Keratinocyte (primary cell): Measurements from ENCODE around the gene KCNC3. TPM values are rescaled to one million over a fixed set of nuclear protein-coding genes. Genes with fewer than 3 reads are reported as not detected.
A peak's percentile ranks its signal among the peaks of the same experiment; 100 is the strongest.
"Not testable (repeated sequence)": the region's sequence is repeated elsewhere in the genome, so short reads cannot be mapped to it uniquely, and the experiment has no call there.

Experiments
- DNase-seq: peaks from one replicate; pipeline ENCODE4 v3.0.0-alpha.2; 2011; ENCODE audit warnings: low read depth, missing footprints, low spot score
- FAIRE-seq: peaks from 2 replicates; lab custom pipeline; 2011; peaks lifted over from hg19 to GRCh38; lab: Jason Lieb, UNC
- H2AFZ ChIP-seq: 2 replicates; pipeline ENCODE4 v1.6.0; 2012; ENCODE audit warnings: low read length, control low read depth, inconsistent platforms; ENCODE audit not compliant: control insufficient read depth
- H3K27ac ChIP-seq: 2 replicates; pipeline ENCODE4 v1.5.1; 2011; ENCODE audit warnings: low read length; ENCODE audit not compliant: control insufficient read depth, insufficient read depth
- H3K27me3 ChIP-seq: 3 replicates; pipeline ENCODE4 v1.6.0; 2011; ENCODE audit warnings: low read length; ENCODE audit not compliant: control insufficient read depth, insufficient read depth; ENCODE audit errors: extremely low read depth
- H3K36me3 ChIP-seq, 2 experiments: 2 replicates in 1 of 2; 3 replicates in 1 of 2; pipeline ENCODE4 v1.5.1; 2011; ENCODE audit warnings: low read length in 2 of 2, mild to moderate bottlenecking in 1 of 2; ENCODE audit not compliant: control insufficient read depth in 2 of 2, insufficient read depth in 2 of 2; ENCODE audit errors: extremely low read depth in 1 of 2
- H3K4me1 ChIP-seq: 3 replicates; pipeline ENCODE4 v1.5.1; 2011; ENCODE audit warnings: low read length; ENCODE audit not compliant: control insufficient read depth, insufficient read depth; ENCODE audit errors: extremely low read depth
- H3K4me2 ChIP-seq: 3 replicates; pipeline ENCODE4 v1.6.0; 2011; ENCODE audit warnings: low read depth, low read length; ENCODE audit not compliant: control insufficient read depth, insufficient read depth; ENCODE audit errors: extremely low read depth
- H3K4me3 ChIP-seq, 3 experiments: fragments of 200-600 bp in 1 of 3; sonication (generic) in 1 of 3; 2 replicates in 2 of 3; 3 replicates in 1 of 3; pipeline ENCODE4 v1.5.1; 2011 to 2016; ENCODE audit warnings: low read length in 3 of 3, mild to moderate bottlenecking in 3 of 3, control low read depth in 2 of 3, inconsistent platforms in 1 of 3, low read depth in 1 of 3, mixed read lengths in 1 of 3, mixed run types in 1 of 3, moderate library complexity in 1 of 3; ENCODE audit not compliant: control insufficient read depth in 2 of 3, insufficient read depth in 2 of 3; ENCODE audit errors: extremely low read depth in 1 of 3
- H3K79me2 ChIP-seq: 2 replicates; pipeline ENCODE4 v1.6.0; 2012; ENCODE audit warnings: low read length; ENCODE audit not compliant: control insufficient read depth, insufficient read depth
- H3K9ac ChIP-seq: 3 replicates; pipeline ENCODE4 v1.6.0; 2011; ENCODE audit warnings: low read length; ENCODE audit not compliant: control insufficient read depth, insufficient read depth; ENCODE audit errors: extremely low read depth
- H3K9me1 ChIP-seq: 3 replicates; pipeline ENCODE4 v1.6.0; 2011; ENCODE audit warnings: low read length; ENCODE audit not compliant: control insufficient read depth, insufficient read depth; ENCODE audit errors: extremely low read depth
- H3K9me3 ChIP-seq: 2 replicates; pipeline ENCODE4 v1.5.1; 2012; ENCODE audit warnings: low read depth, low read length; ENCODE audit not compliant: control insufficient read depth
- H4K20me1 ChIP-seq: 3 replicates; pipeline ENCODE4 v1.6.0; 2011; ENCODE audit warnings: low read length; ENCODE audit not compliant: control insufficient read depth, insufficient read depth; ENCODE audit errors: extremely low read depth
- CTCF ChIP-seq, 3 experiments: IDR thresholded peaks in 1 of 3; conservative IDR thresholded peaks in 1 of 3; optimal IDR thresholded peaks in 1 of 3; 2 replicates in 2 of 3; 3 replicates in 1 of 3; pipeline versions ENCODE3 to v1.5.1; 2011; ENCODE audit warnings: low read length in 3 of 3, mild to moderate bottlenecking in 3 of 3, moderate library complexity in 2 of 3, control low read depth in 1 of 3, inconsistent platforms in 1 of 3; ENCODE audit not compliant: insufficient read depth in 2 of 3; ENCODE audit errors: extremely low read depth in 1 of 3
- EZH2 ChIP-seq: IDR thresholded peaks from one replicate; pipeline ENCODE4 v1.6.1; 2012; ENCODE audit warnings: inconsistent platforms, mild to moderate bottlenecking, low read length, moderate library complexity
- dilution Hi-C: fragments of 300-500 bp; cut with MboI; formaldehyde crosslinking; loops from one replicate; pipeline ENCODE4 v1.7.0; 2020; ENCODE audit warnings: low sequenced_read_pairs; ENCODE audit not compliant: extremely low pct_ligation_motif_present
- polyA plus RNA-seq, 5 experiments: library from polyadenylated mRNA; depleted of rRNA in 3 of 5; stranded (reverse) in 3 of 5; stranded (forward) in 1 of 5; unstranded in 1 of 5; fragments of >200 nt; gene quantifications; 1 replicate in 1 of 5; 2 replicates in 3 of 5; 3 replicates in 1 of 5; pipeline versions ENCODE4 v1.2.1 to v1.2.3, GENCODE V29; 2011 to 2012; ENCODE audit warnings: missing spikeins in 2 of 5, low read depth in 1 of 5, low replicate concordance in 1 of 5

Gene KCNC3
- polyA plus RNA-seq, 1 donor (not counting 4 experiments of a cell fraction or from before 2014, with no cell fraction given) = 0.01 TPM

- H3K9me1 ChIP-seq = no peaks in the 10 kb centered on the region
- peak overlapping the region; percentile 16 to 51 (median 24) for H3K4me3 ChIP-seq
- H3K9ac ChIP-seq = no peak overlapping the region
- peaks cover 3% of the 10 kb centered on the region for H3K4me1 ChIP-seq
- no peak for DNase-seq
- H3K9me3 ChIP-seq = no peaks in the 10 kb centered on the region
- dilution Hi-C loops = no loop called here
- no peaks in the 10 kb centered on the region for H3K79me2 ChIP-seq
- peaks cover 4% of the 10 kb centered on the region for H3K27me3 ChIP-seq
- FAIRE-seq = no peak
- H3K4me2 ChIP-seq = peak overlapping the region; percentile 70
- peak overlapping the region; percentile 79 for H2AFZ ChIP-seq
- no peaks in the 10 kb centered on the region for H4K20me1 ChIP-seq
- no peak overlapping the region for H3K27ac ChIP-seq
- TF ChIP-seq CTCF (optimal IDR thresholded peaks at IDR 0.05 in 1 of 3, IDR thresholded peaks at IDR 0.05 in 1 of 3, conservative IDR thresholded peaks at IDR 0.05 in 1 of 3; ENCODE audit: extremely low read depth in 1 of 3, insufficient read depth in 2 of 3, low read length in 3 of 3) (peak; percentile 66 to 81 (median 77)), EZH2 (no peak)
- no peaks in the 10 kb centered on the region for H3K36me3 ChIP-seq
Measured at GRCh38 chr19:50357178-50358100, 28.3 kb upstream of the KCNC3 start.

DNA sequence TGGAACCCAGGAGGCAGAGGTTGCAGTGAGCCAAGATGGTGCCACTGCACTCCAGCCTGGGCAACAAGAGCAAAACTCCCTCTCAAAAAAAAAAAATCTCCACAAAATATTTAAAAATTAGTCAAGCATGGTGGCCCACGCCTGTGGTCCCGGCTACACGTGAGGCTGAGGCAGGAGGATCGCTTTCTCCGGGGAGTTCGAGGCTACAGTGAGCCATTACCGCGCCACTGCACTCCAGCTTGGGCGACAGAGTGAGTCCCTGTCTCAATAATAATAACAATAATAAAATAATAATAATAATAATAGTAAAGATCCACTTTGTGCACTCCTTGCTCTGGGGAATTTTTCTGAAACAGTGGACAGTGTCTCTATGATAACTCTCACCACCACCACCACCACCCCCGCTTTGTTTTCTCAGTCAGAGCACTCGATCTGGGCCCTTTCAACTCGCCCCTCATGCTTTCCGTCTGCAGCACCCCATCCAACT is 27.6 kb upstream of the KCNC3 start:
- no peak for TF ChIP-seq CTCF (optimal IDR thresholded peaks at IDR 0.05 in 1 of 3, IDR thresholded peaks at IDR 0.05 in 1 of 3, conservative IDR thresholded peaks at IDR 0.05 in 1 of 3; ENCODE audit: extremely low read depth in 1 of 3, insufficient read depth in 2 of 3, low read length in 3 of 3)
- TF ChIP-seq EZH2 = no peak
- Histone ChIP-seq H3K4me1 (peaks cover 3% of the 10 kb centered on the region), H3K27me3 (peaks cover 4% of the 10 kb centered on the region), H3K9ac (no peak overlapping the region), H3K27ac (no peak overlapping the region), H3K4me2 (peak overlapping the region; percentile 70), H3K9me1 (no peaks in the 10 kb centered on the region), H3K9me3 (no peaks in the 10 kb centered on the region), H4K20me1 (no peaks in the 10 kb centered on the region), H2AFZ (no peak overlapping the region), H3K4me3 (no peak overlapping the region), H3K36me3 (no peaks in the 10 kb centered on the region), H3K79me2 (no peaks in the 10 kb centered on the region)
- no peak for DNase-seq
- dilution Hi-C loops = no loop called here
- FAIRE-seq = no peak

DNA sequence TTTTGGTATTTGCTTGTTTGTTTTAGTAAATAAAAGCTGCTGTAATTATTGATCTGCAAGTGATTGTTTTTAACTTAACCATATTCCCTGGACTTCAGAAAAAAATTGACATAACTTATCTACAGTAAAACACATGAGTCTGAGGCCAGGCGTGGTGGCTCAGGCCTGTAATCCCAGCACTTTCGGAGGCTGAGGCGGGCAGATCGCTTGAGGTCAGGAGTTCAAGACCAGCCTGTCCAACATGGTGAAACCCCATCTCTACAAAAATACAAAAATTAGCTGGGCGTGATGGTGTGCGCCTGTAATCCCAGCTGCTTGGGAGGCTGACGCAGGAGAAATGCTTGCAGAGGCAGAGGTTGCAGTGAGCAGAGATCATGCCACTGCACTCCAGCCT is 24.3 kb upstream of the KCNC3 start:
- H3K9me1 ChIP-seq, H3K9me3 ChIP-seq, H3K36me3 ChIP-seq, H3K79me2 ChIP-seq, H3K4me1 ChIP-seq, FAIRE-seq, H3K27ac ChIP-seq, H3K4me2 ChIP-seq, H3K9ac ChIP-seq, H2AFZ ChIP-seq, dilution Hi-C loops, DNase-seq, H4K20me1 ChIP-seq, H3K4me3 ChIP-seq, H3K27me3 ChIP-seq: not testable (repeated sequence)
